Posterior cingulate gyrus (tissue), 11 donors: ENCODE measurements around the gene CYP4F8.

Source experiments
- DNase-seq, 10 donors: peaks; one replicate each; pipeline versions ENCODE4 v3.0.0 to v3.0.0-alpha.2; 2020 to 2021; ENCODE audit warnings: mixed read lengths in 3 of 10
- intact Hi-C: fragments of 100-400 bp; cut with DNase I; formaldehyde crosslinking; loops from one replicate; pipeline ENCODE4 v1.15.1; 2023

The CYP4F8 gene

GRCh38 chr19:15615526-15615925, 508 bp downstream of the CYP4F8 start:
- no peak for DNase-seq
- intact Hi-C loops = no loop called here

DNA sequence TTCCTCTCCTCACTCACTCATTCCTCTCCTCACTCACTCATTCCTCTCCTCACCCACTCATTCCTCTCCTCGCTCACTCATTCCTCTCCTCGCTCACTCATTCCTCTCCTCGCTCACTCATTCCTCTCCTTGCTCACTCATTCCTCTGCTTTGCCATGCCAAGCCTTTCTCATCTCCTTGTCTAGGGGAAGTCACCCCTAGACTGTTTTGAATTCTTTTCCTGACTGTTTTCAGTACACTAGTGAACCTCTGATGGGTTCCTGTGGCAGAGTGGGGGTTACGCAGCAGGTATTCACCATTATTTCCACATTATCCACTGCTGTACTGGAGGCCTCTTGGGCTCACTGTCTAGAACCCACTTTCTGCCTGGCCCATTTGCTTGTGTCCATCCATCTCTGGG, 1.2 kb downstream of the CYP4F8 start:
- peak in 1 of 10 donors; percentile 13 for DNase-seq
- intact Hi-C loops = no loop called here

- peak in 1 of 10 donors; percentile 49 for DNase-seq
- intact Hi-C loops = no loop called here
Observed at GRCh38 chr19:15616627-15617270, 1.7 kb downstream of the CYP4F8 start.

GRCh38 chr19:15618321-15618720, 3.3 kb downstream of the CYP4F8 start:
- intact Hi-C loops = no loop called here
- DNase-seq = no peak

DNA sequence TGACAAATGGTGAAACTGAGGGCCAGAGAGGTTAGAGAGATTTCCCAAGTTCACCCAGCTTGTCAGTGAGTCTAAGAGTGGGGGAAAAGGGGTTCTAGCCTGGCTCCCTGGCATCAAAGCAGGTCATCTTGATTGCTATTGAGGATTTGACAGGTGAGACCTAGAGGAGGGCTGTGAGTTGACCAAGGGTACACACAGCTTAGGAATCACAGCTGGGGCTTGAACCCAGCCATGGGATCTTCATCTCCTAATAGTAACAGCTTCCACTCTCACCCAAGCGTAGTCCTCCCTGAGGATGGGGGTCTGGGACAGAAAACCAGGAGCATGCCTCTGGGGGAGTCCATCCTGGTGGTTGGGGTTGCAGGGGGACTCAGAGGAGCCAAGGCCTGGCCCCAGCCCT, 6.8 kb downstream of the CYP4F8 start:
- no peak for DNase-seq
- intact Hi-C loops = loop anchor here (10.0 kb wide), 1 partner anchor 423 kb away; no protein-coding TSS in a partner anchor

DNA sequence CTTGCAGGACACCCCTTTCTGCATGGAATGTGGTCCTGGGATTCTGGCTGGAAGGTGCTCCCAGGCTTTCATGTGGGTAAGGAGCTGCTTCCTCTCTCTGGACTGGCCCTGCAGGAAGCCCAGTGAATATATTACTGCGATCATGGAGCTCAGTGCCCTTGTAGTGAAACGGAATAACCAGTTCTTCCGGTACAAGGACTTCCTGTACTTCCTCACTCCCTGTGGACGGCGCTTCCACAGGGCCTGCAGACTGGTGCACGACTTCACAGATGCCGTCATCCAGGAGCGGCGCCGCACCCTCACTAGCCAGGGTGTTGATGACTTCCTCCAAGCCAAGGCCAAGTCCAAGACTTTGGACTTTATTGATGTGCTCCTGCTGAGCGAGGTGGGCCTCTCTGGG, 8.0 kb downstream of the CYP4F8 start:
- DNase-seq = no peak
- intact Hi-C loops = loop anchor here (10.0 kb wide), 1 partner anchor 422 kb away; no protein-coding TSS in a partner anchor

- DNase-seq = no peak
- intact Hi-C loops = loop anchor here (10.0 kb wide), 1 partner anchor 421 kb away; no protein-coding TSS in a partner anchor
Observed at GRCh38 chr19:15623711-15624318, 8.8 kb downstream of the CYP4F8 start.

- intact Hi-C loops = loop anchor here (1.0 to 10.0 kb wide), 2 partner anchors 416 to 554 kb away; no protein-coding TSS in a partner anchor
- DNase-seq = no peak
Observed at GRCh38 chr19:15628236-15629002, 13.4 kb downstream of the CYP4F8 start.

GRCh38 chr19:15629003-15629880, 14.2 kb downstream of the CYP4F8 start:
- intact Hi-C loops = loop anchor here (1.0 to 10.0 kb wide), 2 partner anchors 416 to 553 kb away; no protein-coding TSS in a partner anchor
- peak; percentile 51 to 97 (median 82) for DNase-seq

DNA sequence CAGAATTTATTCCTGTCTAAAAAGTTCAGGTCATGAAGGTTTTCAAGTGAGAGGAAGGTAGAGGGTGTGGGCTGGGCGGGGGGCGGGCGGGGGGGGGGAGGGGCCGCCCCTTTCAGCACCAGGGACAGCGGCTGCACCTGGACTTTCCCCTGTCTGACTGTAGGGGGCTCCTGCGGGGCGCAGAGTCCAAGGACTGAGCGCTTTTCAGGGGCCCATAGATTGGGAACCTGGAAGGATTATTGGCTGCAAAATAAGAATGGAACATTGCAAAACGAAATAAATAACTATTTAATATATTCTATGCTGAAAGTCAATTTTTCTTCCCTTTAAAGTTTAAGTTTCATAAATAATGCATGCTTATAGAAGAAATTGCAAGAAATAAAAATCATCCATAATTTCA, 16.8 kb downstream of the CYP4F8 start:
- intact Hi-C loops = loop anchor here (2.0 kb wide), 1 partner anchor 237 kb away; no protein-coding TSS in a partner anchor
- no peak for DNase-seq

DNA sequence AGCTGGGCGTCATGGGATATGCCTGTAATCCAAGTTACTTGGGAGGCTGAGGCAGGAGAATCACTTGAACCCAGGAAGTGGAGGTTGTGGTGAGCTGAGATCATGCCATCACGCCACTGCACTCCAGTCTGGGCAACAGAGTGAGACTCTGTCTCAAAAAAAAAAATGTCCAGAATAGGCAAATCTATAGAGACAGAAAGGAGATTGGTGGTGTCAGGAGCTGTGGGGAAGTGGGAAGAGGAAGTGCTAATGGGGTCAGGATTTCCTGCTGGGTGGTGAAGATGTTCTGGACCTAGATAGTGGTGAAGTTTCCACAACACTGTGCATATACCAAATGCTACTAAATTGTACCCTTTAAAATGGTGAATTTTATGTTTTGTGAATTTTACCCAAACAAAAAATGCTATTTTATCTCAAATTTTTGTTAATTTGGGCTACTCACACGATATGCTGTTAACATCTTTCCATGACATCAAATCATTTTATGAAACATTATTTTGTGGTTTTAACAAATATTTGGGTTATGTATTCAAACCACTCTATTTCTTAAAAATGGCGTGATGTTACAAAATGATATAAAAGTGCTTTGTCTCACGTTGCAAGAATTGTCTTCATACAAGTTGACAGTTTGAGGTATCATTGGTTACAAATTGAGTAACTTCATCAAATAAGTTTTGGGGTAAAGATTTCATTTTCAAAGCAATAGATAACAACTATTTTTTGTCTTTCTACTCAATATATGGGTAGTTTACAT, 18.2 kb downstream of the CYP4F8 start:
- intact Hi-C loops = no loop called here
- DNase-seq = no peak

- intact Hi-C loops = no loop called here
- DNase-seq = no peak
Observed at GRCh38 chr19:15634105-15634504, 19.1 kb downstream of the CYP4F8 start.

DNA sequence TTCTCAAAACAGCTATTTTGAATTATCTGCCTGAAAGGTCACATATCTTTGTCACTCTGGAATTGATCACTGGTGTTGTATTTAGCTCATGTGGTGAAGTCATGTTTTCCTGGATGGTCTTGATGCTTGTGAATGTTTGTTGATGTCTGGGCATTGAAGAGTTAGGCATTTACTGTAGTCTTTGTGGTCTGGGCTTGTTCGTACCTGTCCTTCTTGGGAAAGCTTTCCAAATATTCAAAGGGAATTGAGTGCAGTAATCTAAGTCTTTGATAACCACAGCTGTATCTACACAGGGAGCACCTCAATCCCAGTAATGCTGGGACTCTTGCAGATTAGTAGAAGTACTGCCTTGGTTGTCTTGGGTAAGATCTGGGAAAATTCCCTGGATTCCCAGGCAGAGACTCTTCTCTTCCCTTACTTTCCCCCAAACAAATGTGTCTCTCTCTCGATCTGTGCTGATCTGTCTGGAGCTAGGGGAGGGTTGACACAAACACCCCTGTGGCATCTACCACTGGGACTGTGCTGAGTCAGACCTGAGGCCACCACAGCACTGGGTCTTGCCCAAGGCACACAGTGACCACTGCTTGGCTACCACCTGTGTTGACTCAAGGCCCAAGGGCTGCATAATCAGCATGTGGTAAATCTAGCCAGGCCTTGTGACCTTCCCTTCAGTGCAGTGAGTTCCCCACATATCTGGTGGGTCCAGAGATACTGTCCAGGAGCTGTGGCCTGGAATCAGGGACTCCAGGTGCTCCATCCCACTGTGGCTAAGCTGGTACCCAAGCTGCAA, 20.2 kb downstream of the CYP4F8 start:
- no peak for DNase-seq
- intact Hi-C loops = no loop called here

- DNase-seq = peak in 9 of 10 donors; percentile 33 to 97 (median 72)
- intact Hi-C loops = no loop called here
Observed at GRCh38 chr19:15636026-15636425, 21.0 kb downstream of the CYP4F8 start.

DNA sequence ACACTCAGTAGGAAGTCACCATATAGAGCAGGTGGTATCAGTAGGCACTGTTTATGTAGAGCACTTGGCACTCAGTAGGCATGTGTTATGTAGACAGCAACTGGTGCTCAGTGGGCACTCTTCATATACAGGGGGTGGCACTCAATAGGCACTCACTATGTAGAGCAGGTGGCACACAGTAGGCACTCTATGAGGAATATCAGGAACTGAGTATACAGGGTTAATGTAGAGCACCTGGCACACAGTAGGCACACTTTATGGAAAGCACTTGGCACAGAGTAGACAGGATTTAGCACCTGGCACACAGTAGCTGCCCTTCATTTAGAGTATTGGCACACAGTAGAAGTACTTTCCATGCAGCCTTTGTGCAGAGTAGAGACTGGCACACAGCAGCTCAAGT, 24.6 kb downstream of the CYP4F8 start:
- no peak for DNase-seq
- intact Hi-C loops = no loop called here

- DNase-seq = peak in 6 of 10 donors; percentile 28 to 92 (median 68)
- intact Hi-C loops = no loop called here
Observed at GRCh38 chr19:15640294-15640903, 25.4 kb downstream of the CYP4F8 start, which contains the start of gene CYP4F3. TSS of gene CYP4F3 (plus strand) at chr19:15640897. CDS start at chr19:15641416, 519 bp downstream.

GRCh38 chr19:15640904-15641597, 26.0 kb downstream of the CYP4F8 start:
- intact Hi-C loops = no loop called here
- no peak for DNase-seq
